Ectodermal cell (in vitro differentiated cells): Measurements from ENCODE around the gene COL27A1.

Experiments used
- H3K27ac ChIP-seq: 2 replicates; pipeline ENCODE4 v1.7.0; 2013; ENCODE audit warnings: mild to moderate bottlenecking, low read depth, low read length; ENCODE audit not compliant: insufficient read depth, poor library complexity, severe bottlenecking
- H3K27me3 ChIP-seq: 2 replicates; pipeline ENCODE4 v1.7.0; 2013; ENCODE audit warnings: mild to moderate bottlenecking, low read length; ENCODE audit not compliant: insufficient read depth, control insufficient read depth, poor library complexity, severe bottlenecking
- H3K36me3 ChIP-seq: one replicate; pipeline ENCODE4 v1.7.0; 2013; ENCODE audit warnings: low read length; ENCODE audit not compliant: control insufficient read depth, insufficient read depth
- H3K4me1 ChIP-seq: one replicate; pipeline ENCODE4 v1.7.0; 2013; ENCODE audit warnings: low read length; ENCODE audit not compliant: control insufficient read depth, insufficient read depth
- H3K4me3 ChIP-seq: 2 replicates; pipeline ENCODE4 v1.7.0; 2013; ENCODE audit warnings: low read depth, low read length, control low read depth; ENCODE audit not compliant: insufficient read depth
- H3K9me3 ChIP-seq: 2 replicates; pipeline ENCODE4 v1.7.0; 2013; ENCODE audit warnings: mild to moderate bottlenecking, low read length, moderate library complexity; ENCODE audit not compliant: control insufficient read depth
- WGBS, 2 experiments: methylation state at CpG; one replicate each; pipeline ENCODE4 v1.1.7; 2013; ENCODE audit warnings: missing lambda C conversion rate in 2 of 2; 5-methylcytosine and 5-hydroxymethylcytosine counted together

Gene COL27A1

DNA sequence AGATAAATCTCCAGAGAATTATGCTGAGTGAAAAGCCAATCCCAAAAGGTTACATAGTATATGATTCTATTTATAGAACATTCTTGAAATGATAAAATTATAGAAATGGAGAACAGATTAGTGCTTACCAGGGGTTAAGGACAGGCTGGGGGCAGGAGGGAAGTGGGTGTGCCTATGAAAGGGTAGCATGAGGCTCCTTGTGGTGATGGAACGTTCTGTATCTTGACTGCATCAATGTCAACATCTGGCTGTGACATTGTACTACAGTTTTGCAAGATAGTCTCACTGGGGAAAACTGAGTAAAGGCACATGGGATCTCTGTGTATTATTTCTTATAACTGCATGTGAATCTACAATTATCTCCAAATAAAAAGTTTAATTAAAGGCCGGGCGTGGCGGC is 196.6 kb downstream of the COL27A1 start:
- H3K27me3 ChIP-seq, result no peaks in the 10 kb centered on the region
- no peaks in the 10 kb centered on the region for H3K9me3 ChIP-seq
- peaks cover 4% of the 10 kb centered on the region for H3K36me3 ChIP-seq
- no peak overlapping the region for H3K4me3 ChIP-seq
- H3K4me1 ChIP-seq, result peaks cover 13% of the 10 kb centered on the region
- WGBS, 2 experiments, result 97 to 98% methylated on average over 4 of the region's 4 CpGs
- no peak overlapping the region for H3K27ac ChIP-seq

DNA sequence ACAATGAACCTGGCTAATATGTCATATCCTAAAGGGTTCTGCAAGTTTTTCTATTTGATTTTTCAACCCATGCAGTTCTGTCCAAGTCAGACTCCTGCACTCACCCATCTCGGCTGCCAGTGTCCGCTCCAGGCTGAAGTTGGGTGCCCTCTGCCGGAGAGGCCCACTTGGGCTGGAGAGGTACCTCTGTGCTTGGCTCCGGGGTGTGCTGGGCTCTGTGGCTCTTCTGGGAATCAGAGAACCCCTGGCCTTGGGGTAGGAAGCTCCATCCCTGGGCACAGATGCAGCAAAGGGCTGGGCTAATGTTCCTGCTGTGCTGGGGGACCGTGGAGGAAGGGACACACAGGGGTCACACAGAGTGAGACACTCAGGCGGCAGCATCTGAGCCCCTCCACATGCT is 200.5 kb downstream of the COL27A1 start:
- Histone ChIP-seq H3K27me3 (no peaks in the 10 kb centered on the region), H3K36me3 (peaks cover 5% of the 10 kb centered on the region), H3K4me1 (no peaks in the 10 kb centered on the region), H3K4me3 (no peak overlapping the region), H3K9me3 (no peaks in the 10 kb centered on the region), H3K27ac (no peak overlapping the region)
- WGBS, 2 experiments, result 91 to 92% methylated on average over 6 of the region's 6 CpGs

DNA sequence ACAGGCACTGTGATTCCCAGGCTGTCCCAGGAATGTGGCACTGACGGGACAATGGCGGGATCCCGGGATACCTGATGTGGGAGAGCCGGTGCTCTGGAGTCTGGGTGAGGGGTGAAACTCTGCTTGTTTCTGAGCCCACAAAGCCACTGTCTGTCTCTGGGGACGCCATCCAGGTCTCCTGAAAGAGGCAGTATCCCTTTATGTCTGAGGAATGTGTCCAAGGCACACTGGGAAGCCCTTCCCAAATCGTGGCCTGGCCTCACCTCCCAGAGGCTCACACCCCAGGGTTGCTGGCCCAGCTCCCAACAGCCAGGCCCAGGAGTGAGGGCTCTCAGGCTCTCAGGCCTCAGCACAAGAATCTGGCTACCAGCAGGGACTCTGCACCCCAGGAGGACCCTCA is 201.5 kb downstream of the COL27A1 start:
- Histone ChIP-seq H3K9me3 (no peaks in the 10 kb centered on the region), H3K36me3 (peaks cover 5% of the 10 kb centered on the region)
- 93 to 95% methylated on average over 6 of the region's 6 CpGs for WGBS, 2 experiments

DNA sequence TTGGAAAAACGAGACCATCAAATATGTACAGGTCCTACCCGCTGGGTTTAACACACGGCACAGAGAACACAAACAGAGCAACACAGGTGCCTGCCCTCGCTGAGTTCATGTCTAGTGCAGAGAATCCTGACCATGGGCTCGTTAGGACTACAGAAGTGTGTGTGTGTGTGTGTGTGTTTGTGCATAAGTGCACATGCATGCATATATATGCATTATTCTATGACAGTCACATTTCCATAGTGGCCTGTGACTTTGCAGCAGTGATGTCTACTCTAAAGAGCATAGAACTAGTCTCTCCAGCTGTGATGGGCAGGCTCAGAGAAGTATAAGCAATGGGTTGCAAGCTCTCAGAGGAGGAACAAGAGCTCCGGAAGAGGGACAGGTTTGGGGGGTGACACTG is 202.0 kb downstream of the COL27A1 start:
- Histone ChIP-seq H3K27ac (no peak overlapping the region), H3K36me3 (peaks cover 5% of the 10 kb centered on the region), H3K27me3 (no peaks in the 10 kb centered on the region), H3K4me1 (no peaks in the 10 kb centered on the region), H3K9me3 (no peaks in the 10 kb centered on the region), H3K4me3 (no peak overlapping the region)
- 93 to 94% methylated on average over 6 of the region's 6 CpGs for WGBS, 2 experiments

More for the DNA sequence above, 201.5 kb downstream of the COL27A1 start:
- H3K27ac ChIP-seq, result no peak overlapping the region
- H3K4me3 ChIP-seq, result no peak overlapping the region
- H3K27me3 ChIP-seq, result no peaks in the 10 kb centered on the region
- H3K4me1 ChIP-seq, result no peaks in the 10 kb centered on the region

DNA sequence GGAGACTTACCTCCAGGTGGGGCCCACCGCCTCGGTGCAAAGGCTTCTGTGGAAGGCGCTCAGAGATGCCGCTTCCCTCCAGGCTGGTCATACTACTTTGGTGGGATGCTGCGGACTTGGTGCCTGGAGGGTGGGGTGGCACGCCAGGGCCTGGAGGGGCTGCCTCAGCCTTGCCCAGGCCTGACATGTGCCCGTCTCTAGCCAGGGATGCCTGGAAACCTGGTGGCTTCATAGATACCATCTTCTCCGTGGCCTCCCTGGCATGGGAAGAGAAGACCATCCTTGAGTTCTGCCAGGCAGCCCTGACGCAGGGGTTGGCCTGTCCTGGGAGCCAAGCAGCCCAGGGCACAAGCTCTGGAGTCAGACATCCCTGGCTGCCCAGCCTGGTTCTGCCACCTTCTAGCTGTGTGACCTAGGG is 202.6 kb downstream of the COL27A1 start:
- Histone ChIP-seq H3K36me3 (peaks cover 5% of the 10 kb centered on the region), H3K27me3 (no peaks in the 10 kb centered on the region), H3K4me3 (no peak overlapping the region), H3K4me1 (no peaks in the 10 kb centered on the region), H3K9me3 (no peaks in the 10 kb centered on the region), H3K27ac (no peak overlapping the region)
- WGBS, 2 experiments, result 95 to 97% methylated on average over 9 of the region's 9 CpGs

DNA sequence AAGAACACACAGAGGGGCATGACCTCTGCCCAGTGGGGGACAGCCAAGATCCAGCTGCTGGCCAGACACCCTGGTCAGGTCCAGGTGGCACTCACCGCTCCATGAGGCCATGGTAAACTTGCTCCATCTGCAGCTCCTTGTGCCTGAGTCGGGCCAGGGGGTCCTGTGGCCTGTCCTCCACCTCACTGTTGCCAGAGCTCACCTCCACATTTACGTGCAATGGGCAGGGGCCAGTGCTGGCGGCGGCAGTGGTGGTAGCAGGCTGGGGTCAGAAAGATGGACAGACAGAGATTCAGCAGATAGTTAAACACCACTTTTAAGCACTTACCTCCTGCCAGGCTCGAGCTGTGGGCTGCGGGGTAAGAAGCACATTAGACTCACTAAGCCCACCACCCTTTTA is 204.5 kb downstream of the COL27A1 start:
- no peaks in the 10 kb centered on the region for H3K27me3 ChIP-seq
- H3K36me3 ChIP-seq, result peaks cover 5% of the 10 kb centered on the region
- H3K27ac ChIP-seq, result no peak overlapping the region
- no peaks in the 10 kb centered on the region for H3K9me3 ChIP-seq
- no peak overlapping the region for H3K4me3 ChIP-seq
- 95 to 96% methylated on average over 6 to 7 of the region's 7 CpGs for WGBS, 2 experiments
- H3K4me1 ChIP-seq, result no peaks in the 10 kb centered on the region

DNA sequence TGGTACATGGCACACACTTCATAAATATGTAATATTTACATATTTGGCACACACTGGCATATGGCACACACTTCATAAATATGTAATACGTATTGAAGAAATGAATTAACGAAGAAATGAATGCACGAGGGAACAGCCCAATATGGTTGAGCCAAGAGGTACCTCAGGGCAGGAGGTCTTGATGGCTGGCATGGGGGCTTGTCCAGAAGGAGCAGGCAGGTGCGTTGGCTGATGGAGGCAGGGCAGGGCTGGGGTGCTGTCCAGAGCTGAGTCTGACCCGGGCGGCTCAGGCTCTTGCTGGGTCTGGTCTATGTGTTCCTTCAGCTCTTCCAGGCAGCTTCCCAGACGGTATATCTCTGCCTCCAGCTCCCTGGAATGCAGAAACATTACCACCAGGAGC is 206.2 kb downstream of the COL27A1 start:
- Histone ChIP-seq H3K27me3 (no peaks in the 10 kb centered on the region), H3K4me1 (no peaks in the 10 kb centered on the region), H3K36me3 (peaks cover 5% of the 10 kb centered on the region), H3K27ac (no peak overlapping the region), H3K9me3 (no peaks in the 10 kb centered on the region), H3K4me3 (no peak overlapping the region)
- 97% methylated on average over 7 of the region's 7 CpGs for WGBS, 2 experiments
